ENCODE results near the gene DYNLT3.
A peak's percentile ranks its signal among the peaks of the same experiment; 100 is the strongest.

DYNLT3 gene

GRCh38 chrX:37871626-37872302 is 24.4 kb upstream of the DYNLT3 start:
- in situ Hi-C loops (cut with HindIII; ENCODE audit: low sequenced_read_pairs), result no loop called here
- no peak for TF ChIP-seq CTCF (IDR thresholded peaks at IDR 0.05; ENCODE audit: low read depth, low read length, missing control alignments)
- peak; percentile 85 for DNase-seq (ENCODE audit: low read depth)
- no peak overlapping the region for H3K4me3 ChIP-seq (ENCODE audit: low read depth, low read length)

GRCh38 chrX:37867536-37868153 is 20.3 kb upstream of the DYNLT3 start:
- no peak for DNase-seq (ENCODE audit: low read depth)
- no peak overlapping the region for H3K4me3 ChIP-seq (ENCODE audit: low read depth, low read length)
- TF ChIP-seq CTCF (IDR thresholded peaks at IDR 0.05; ENCODE audit: low read depth, low read length, missing control alignments), result no peak
- in situ Hi-C loops (cut with HindIII; ENCODE audit: low sequenced_read_pairs), result no loop called here

GRCh38 chrX:37863728-37864127 is 16.4 kb upstream of the DYNLT3 start:
- in situ Hi-C loops (cut with HindIII; ENCODE audit: low sequenced_read_pairs), result no loop called here
- no peak overlapping the region for H3K4me3 ChIP-seq (ENCODE audit: low read depth, low read length)
- no peak for TF ChIP-seq CTCF (IDR thresholded peaks at IDR 0.05; ENCODE audit: low read depth, low read length, missing control alignments)

GRCh38 chrX:37862851-37863250 is 15.5 kb upstream of the DYNLT3 start:
- no peak overlapping the region for H3K4me3 ChIP-seq (ENCODE audit: low read depth, low read length)
- DNase-seq (ENCODE audit: low read depth), result no peak
- no peak for TF ChIP-seq CTCF (IDR thresholded peaks at IDR 0.05; ENCODE audit: low read depth, low read length, missing control alignments)
- in situ Hi-C loops (cut with HindIII; ENCODE audit: low sequenced_read_pairs), result no loop called here

More at GRCh38 chrX:37863728-37864127, 16.4 kb upstream of the DYNLT3 start:
- DNase-seq (ENCODE audit: low read depth), result no peak

GRCh38 chrX:37860721-37861120 is 13.3 kb upstream of the DYNLT3 start:
- TF ChIP-seq CTCF (IDR thresholded peaks at IDR 0.05; ENCODE audit: low read depth, low read length, missing control alignments), result no peak
- in situ Hi-C loops (cut with HindIII; ENCODE audit: low sequenced_read_pairs), result no loop called here
- no peak for DNase-seq (ENCODE audit: low read depth)
- no peak overlapping the region for H3K4me3 ChIP-seq (ENCODE audit: low read depth, low read length)

GRCh38 chrX:37854748-37855147 is 7.4 kb upstream of the DYNLT3 start:
- no peak for TF ChIP-seq CTCF (IDR thresholded peaks at IDR 0.05; ENCODE audit: low read depth, low read length, missing control alignments)
- DNase-seq (ENCODE audit: low read depth), result no peak
- in situ Hi-C loops (cut with HindIII; ENCODE audit: low sequenced_read_pairs), result no loop called here

More at GRCh38 chrX:37854748-37855147, 7.4 kb upstream of the DYNLT3 start:
- no peak overlapping the region for H3K4me3 ChIP-seq (ENCODE audit: low read depth, low read length)
